ENCODE results near the gene PSMD9. TPM values are rescaled to one million over a fixed set of nuclear protein-coding genes. Genes with fewer than 3 reads are reported as not detected.
A peak's percentile ranks its signal among the peaks of the same experiment; 100 is the strongest.

Gene PSMD9
- 55.2 TPM for polyA plus RNA-seq (2013, experiment 1 of 2)
- 55.8 TPM for polyA plus RNA-seq (2013, experiment 2 of 2)

DNA sequence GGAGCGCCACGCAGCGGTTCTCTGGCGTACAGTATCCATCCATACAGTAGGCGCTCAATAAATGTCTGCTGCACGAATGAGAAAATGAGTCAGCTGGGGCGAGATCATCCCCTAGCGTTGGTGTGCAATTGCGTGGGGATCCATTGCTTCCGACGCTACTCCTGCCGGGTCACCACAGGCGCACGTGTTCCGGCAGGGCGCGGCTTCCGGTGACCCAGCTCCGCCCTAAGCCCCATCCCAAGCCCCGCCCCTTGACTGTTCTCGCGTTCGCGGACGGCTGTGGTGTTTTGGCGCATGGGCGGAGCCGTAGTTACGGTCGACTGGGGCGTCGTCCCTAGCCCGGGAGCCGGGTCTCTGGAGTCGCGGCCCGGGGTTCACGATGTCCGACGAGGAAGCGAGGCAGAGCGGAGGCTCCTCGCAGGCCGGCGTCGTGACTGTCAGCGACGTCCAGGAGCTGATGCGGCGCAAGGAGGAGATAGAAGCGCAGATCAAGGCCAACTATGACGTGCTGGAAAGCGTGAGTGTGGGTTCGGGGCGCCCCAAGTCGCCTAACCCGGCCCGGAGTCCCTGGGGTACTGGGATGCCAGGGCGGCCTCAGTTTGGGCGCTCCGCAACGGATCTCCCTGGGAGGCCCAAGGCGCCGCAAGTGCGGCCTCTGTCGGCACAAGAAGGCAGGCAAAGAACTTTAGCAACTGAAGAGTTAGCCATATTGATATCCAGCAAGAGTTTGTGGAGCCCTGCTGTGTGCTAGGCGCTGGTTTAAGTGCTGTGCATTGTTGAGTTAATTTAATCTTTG, at the start of gene PSMD9:
Gene PSMD9 (plus strand): TSS at position 313 of the 796 bp plus-strand sequence. CDS start 67 bp downstream, at position 380.
- Histone ChIP-seq H3K4ac (ENCODE audit: low read depth in 1 of 2, low read length in 2 of 2) (peak within 1 kb of the TSS; percentile 47 to 100), H4K8ac (ENCODE audit: low read length) (peak within 1 kb of the TSS; percentile 98), H3K4me3 (ENCODE audit: insufficient read depth in 1 of 2, low read depth in 1 of 2, low read length in 2 of 2) (peak within 1 kb of the TSS; percentile 86 to 87), H3K9me3 (ENCODE audit: control insufficient read depth, low read length) (no peaks in the 10 kb centered on the region), H2BK5ac (ENCODE audit: low read depth, low read length, poor library complexity, severe bottlenecking) (peak within 1 kb of the TSS; percentile 60), H2BK15ac (ENCODE audit: low read depth, poor library complexity, severe bottlenecking) (peak within 1 kb of the TSS; percentile 60), H3K79me1 (replicated peaks; ENCODE audit: low read length, poor library complexity, severe bottlenecking) (peaks cover 8% of the 10 kb centered on the region), H3K23ac (ENCODE audit: low read length in 2 of 2) (peak within 1 kb of the TSS in 1 of 2 experiments; percentile 86), H3K27ac (ENCODE audit: low read length, poor library complexity, severe bottlenecking) (peak within 1 kb of the TSS; percentile 95), H3K18ac (ENCODE audit: low read depth in 1 of 2, low read length in 2 of 2) (peak within 1 kb of the TSS; percentile 98 to 99), H3K4me2 (ENCODE audit: low read length, poor library complexity, severe bottlenecking) (peak within 1 kb of the TSS; percentile 66), H3K36me3 (ENCODE audit: control insufficient read depth in 1 of 2, insufficient read depth in 2 of 2, low read depth in 1 of 2, low read length in 2 of 2) (peaks cover 16 to 19% of the 10 kb centered on the region in 2 experiments), H2AK5ac (ENCODE audit: low read length, severe bottlenecking) (peak within 1 kb of the TSS; percentile 75), H3K14ac (ENCODE audit: low read length in 2 of 2) (peak within 1 kb of the TSS in 1 of 2 experiments; percentile 98), H4K91ac (ENCODE audit: low read length) (peak within 1 kb of the TSS; percentile 95), H2BK120ac (ENCODE audit: low read depth, low read length) (peak within 1 kb of the TSS; percentile 89), H3K4me1 (ENCODE audit: control insufficient read depth, insufficient read depth, low read depth, low read length) (peaks cover 13% of the 10 kb centered on the region), H2BK12ac (ENCODE audit: low read length in 2 of 2) (peak within 1 kb of the TSS in 1 of 2 experiments; percentile 75), H2AFZ (ENCODE audit: low read depth, low read length) (peak within 1 kb of the TSS; percentile 85), H3K9ac (ENCODE audit: low read length) (peak within 1 kb of the TSS; percentile 97), H3K27me3 (ENCODE audit: control insufficient read depth in 1 of 2, insufficient read depth in 1 of 2, low read length in 2 of 2) (no peaks in the 10 kb centered on the region)
- DNase-seq: peak; percentile 98
- WGBS: under 1% methylated on average over 67 of the region's 67 CpGs

DNA sequence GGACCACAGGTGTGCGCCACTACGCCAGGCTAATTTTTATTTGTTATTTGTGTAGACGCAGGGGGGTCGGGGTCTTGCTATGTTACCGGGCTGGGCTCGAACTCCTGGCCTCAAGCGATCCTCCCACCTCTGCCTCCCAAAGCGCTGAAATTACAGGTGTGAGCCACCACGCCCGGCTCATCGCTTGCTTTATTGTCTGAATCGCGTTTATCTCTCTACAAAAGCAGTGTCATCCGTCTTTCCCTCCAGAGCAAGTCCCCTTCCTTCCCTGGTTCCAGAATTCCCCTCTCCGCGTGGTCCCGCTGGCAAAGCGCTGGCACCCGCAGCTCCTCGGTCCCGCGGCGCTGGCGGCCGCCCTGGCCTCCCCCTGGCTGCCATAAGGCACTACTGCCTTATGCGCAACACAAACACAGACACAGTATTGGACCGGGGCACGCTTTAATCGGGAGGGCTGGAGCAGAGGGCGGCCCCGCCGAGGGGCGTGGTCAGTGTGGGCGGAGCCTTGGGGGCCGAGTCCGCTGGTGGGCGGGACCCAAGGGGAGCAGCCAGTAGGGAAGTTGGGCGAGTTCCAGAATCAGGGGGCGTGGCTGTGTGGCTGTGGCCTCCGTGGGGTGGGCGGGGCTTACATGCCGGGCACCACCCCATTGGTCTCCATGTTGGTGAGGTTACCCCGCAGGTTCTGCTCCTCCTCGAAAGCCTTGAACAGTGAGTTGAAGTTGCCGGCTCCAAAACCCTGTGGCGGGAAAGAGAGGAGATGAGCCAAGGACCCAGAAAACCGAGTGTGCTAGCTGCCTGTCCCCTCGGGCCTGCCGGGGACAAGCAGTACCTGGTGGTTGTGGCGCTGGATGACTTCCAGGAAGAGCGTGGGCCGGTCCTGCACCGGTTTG, 49.2 kb upstream of the PSMD9 start:
- Histone ChIP-seq H2AFZ (ENCODE audit: low read depth, low read length) (peak overlapping the region; percentile 95), H4K91ac (ENCODE audit: low read length) (no peak overlapping the region), H3K4me2 (ENCODE audit: low read length, poor library complexity, severe bottlenecking) (peak overlapping the region; percentile 93), H3K14ac (ENCODE audit: low read length in 2 of 2) (peak overlapping the region in 1 of 2 experiments; percentile 85), H3K4me3 (ENCODE audit: insufficient read depth in 1 of 2, low read depth in 1 of 2, low read length in 2 of 2) (peak overlapping the region; percentile 60 to 86), H3K4ac (ENCODE audit: low read depth in 1 of 2, low read length in 2 of 2) (peak overlapping the region in 1 of 2 experiments; percentile 77), H2BK120ac (ENCODE audit: low read depth, low read length) (no peak overlapping the region), H3K27ac (ENCODE audit: low read length, poor library complexity, severe bottlenecking) (no peak overlapping the region), H4K8ac (ENCODE audit: low read length) (peak overlapping the region; percentile 94), H3K36me3 (ENCODE audit: control insufficient read depth in 1 of 2, insufficient read depth in 2 of 2, low read depth in 1 of 2, low read length in 2 of 2) (no peaks in the 10 kb centered on the region), H3K9me3 (ENCODE audit: control insufficient read depth, low read length) (no peaks in the 10 kb centered on the region), H2BK12ac (ENCODE audit: low read length in 2 of 2) (peak overlapping the region in 1 of 2 experiments; percentile 67), H2BK15ac (ENCODE audit: low read depth, poor library complexity, severe bottlenecking) (peak overlapping the region; percentile 83), H3K27me3 (ENCODE audit: control insufficient read depth in 1 of 2, insufficient read depth in 1 of 2, low read length in 2 of 2) (no peaks in the 10 kb centered on the region), H3K9ac (ENCODE audit: low read length) (peak overlapping the region; percentile 86), H2AK5ac (ENCODE audit: low read length, severe bottlenecking) (no peak overlapping the region), H3K18ac (ENCODE audit: low read depth in 1 of 2, low read length in 2 of 2) (peak overlapping the region; percentile 26 to 75), H3K23ac (ENCODE audit: low read length in 2 of 2) (peak overlapping the region in 1 of 2 experiments; percentile 42), H3K79me1 (replicated peaks; ENCODE audit: low read length, poor library complexity, severe bottlenecking) (no peaks in the 10 kb centered on the region), H3K4me1 (ENCODE audit: control insufficient read depth, insufficient read depth, low read depth, low read length) (peaks cover 2% of the 10 kb centered on the region), H2BK5ac (ENCODE audit: low read depth, low read length, poor library complexity, severe bottlenecking) (no peak overlapping the region)
- DNase-seq: peak; percentile 97
- WGBS: 12% methylated on average over 51 of the region's 53 CpGs

DNA sequence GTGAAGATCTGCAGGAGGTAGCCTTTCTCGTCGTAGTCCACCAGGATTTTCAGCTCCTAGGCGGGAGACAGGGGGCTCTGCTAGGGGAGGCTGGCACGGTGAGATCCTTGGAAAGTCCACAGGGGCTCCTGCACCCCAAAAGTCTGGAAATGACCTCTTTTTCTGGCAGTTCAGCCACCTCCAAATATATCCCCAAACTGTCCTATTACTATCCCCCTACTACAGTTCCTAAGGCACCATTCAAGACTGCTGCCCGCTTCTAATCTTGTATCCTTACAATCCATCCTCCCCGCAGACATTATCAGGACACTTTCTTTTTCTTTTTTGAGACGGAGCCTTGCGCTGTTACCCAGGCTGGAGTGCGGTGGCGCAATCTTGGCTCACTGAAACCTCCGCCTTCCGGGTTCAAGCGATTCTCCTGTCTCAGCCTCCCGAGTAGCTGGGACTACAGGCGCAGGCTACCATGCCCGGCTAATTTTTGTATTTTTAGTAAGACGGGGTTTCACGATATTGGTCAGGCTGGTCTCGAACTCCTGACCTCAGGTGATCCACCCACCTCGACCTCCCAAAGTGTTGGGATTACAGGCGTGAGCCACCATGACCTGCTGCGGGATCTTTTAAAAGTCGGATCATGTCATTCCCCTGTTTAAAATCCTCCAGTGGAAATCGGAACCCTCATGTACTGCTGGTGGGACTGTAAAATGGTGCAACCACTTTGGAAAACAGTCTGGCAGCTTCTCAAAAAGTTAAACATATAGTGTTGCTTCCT, 48.4 kb upstream of the PSMD9 start:
- no peak overlapping the region for H4K91ac ChIP-seq (ENCODE audit: low read length)
- peak overlapping the region in 1 of 2 experiments; percentile 77 for H3K4ac ChIP-seq (ENCODE audit: low read depth in 1 of 2, low read length in 2 of 2)
- H3K36me3 ChIP-seq (ENCODE audit: control insufficient read depth in 1 of 2, insufficient read depth in 2 of 2, low read depth in 1 of 2, low read length in 2 of 2): no peaks in the 10 kb centered on the region
- H3K9me3 ChIP-seq (ENCODE audit: control insufficient read depth, low read length): no peaks in the 10 kb centered on the region
- DNase-seq: no peak
- peaks cover 2% of the 10 kb centered on the region for H3K4me1 ChIP-seq (ENCODE audit: control insufficient read depth, insufficient read depth, low read depth, low read length)
- no peaks in the 10 kb centered on the region for H3K79me1 ChIP-seq (replicated peaks; ENCODE audit: low read length, poor library complexity, severe bottlenecking)
- peak overlapping the region in 1 of 2 experiments; percentile 42 for H3K23ac ChIP-seq (ENCODE audit: low read length in 2 of 2)
- no peaks in the 10 kb centered on the region for H3K27me3 ChIP-seq (ENCODE audit: control insufficient read depth in 1 of 2, insufficient read depth in 1 of 2, low read length in 2 of 2)
- WGBS: 77% methylated on average over 24 of the region's 24 CpGs
- H3K14ac ChIP-seq (ENCODE audit: low read length in 2 of 2): peak overlapping the region in 1 of 2 experiments; percentile 85
- H2BK120ac ChIP-seq (ENCODE audit: low read depth, low read length): no peak overlapping the region
- H2AFZ ChIP-seq (ENCODE audit: low read depth, low read length): peak overlapping the region; percentile 66
- peak overlapping the region; percentile 94 for H4K8ac ChIP-seq (ENCODE audit: low read length)
- H3K4me3 ChIP-seq (ENCODE audit: insufficient read depth in 1 of 2, low read depth in 1 of 2, low read length in 2 of 2): peak overlapping the region; percentile 60 to 86
- H3K27ac ChIP-seq (ENCODE audit: low read length, poor library complexity, severe bottlenecking): no peak overlapping the region
- peak overlapping the region; percentile 26 to 75 for H3K18ac ChIP-seq (ENCODE audit: low read depth in 1 of 2, low read length in 2 of 2)
- H2AK5ac ChIP-seq (ENCODE audit: low read length, severe bottlenecking): no peak overlapping the region
- peak overlapping the region; percentile 83 for H2BK15ac ChIP-seq (ENCODE audit: low read depth, poor library complexity, severe bottlenecking)
- H2BK5ac ChIP-seq (ENCODE audit: low read depth, low read length, poor library complexity, severe bottlenecking): no peak overlapping the region
- H2BK12ac ChIP-seq (ENCODE audit: low read length in 2 of 2): peak overlapping the region in 1 of 2 experiments; percentile 45
- H3K9ac ChIP-seq (ENCODE audit: low read length): peak overlapping the region; percentile 77
- peak overlapping the region; percentile 90 for H3K4me2 ChIP-seq (ENCODE audit: low read length, poor library complexity, severe bottlenecking)

Measured in mesenchymal stem cell (in vitro differentiated cells and primary cell).